NCI-H345 treated with DMSO at 0.1 percent for 48 hours (cell line): ENCODE data around the gene GPAT3.
"Not testable (repeated sequence)": the region's sequence is repeated elsewhere in the genome, so short reads cannot be mapped to it uniquely, and the experiment has no call there.

ENCODE experiments used
- DNase-seq: peaks from one replicate; lab custom pipeline; 2025; ENCODE audit not compliant: unreplicated experiment; lab: John Stamatoyannopoulos, UW

The GPAT3 gene

DNA sequence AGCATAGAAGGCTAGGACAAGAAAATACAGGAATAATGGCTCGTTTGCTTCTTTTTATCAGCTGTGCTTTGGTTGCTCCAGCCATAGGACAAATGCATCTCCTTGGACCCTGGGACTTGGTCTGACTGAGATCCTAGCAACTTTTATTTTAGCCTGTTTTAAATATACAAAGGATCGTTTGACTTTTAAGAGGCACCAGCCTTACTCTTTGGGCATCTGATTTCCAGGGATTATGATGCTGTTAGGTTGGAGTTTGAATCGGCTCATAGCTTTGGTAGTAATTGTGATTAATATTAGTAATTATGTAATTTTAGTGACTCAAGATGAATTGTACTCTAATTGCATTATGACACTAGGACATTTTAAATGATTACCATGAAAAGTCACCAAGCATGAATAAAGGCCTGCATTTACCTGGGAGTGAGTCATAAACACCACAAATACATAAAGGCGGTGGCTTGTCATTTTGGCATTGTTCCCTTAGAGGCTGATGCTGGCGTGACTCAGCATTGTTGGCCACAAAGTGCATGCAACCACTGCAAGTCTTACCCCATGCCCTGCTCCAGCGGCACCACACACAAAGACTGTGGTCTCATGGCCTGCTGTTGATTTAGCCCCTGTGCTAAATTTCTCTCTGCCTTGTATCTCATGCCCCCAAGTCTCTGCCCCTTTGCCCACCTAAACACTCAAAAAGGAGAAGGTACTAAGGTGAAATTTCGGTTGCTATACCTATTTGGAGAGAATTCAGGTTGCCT, 12.4 kb downstream of the GPAT3 start:
- peak; percentile 7 for DNase-seq

DNA sequence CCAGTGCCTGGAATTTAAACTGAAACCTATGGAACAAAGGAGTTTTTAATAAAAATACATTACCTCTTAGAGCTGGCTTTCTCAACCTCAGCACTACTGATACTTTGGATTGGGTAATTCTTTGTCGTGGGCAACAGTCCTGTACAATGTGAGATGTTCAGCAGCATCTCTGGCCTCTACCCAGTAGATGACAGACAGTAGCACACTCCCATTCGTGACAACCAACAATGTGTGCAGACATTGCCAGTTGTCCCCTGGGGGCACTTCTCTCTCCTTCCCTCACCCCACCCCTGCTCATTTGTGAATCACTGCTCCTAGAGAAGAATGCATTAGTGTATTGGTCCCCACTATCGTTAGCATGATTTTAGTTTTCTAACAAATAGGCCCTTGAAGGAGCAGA, 16.2 kb downstream of the GPAT3 start:
- DNase-seq = no peak

DNA sequence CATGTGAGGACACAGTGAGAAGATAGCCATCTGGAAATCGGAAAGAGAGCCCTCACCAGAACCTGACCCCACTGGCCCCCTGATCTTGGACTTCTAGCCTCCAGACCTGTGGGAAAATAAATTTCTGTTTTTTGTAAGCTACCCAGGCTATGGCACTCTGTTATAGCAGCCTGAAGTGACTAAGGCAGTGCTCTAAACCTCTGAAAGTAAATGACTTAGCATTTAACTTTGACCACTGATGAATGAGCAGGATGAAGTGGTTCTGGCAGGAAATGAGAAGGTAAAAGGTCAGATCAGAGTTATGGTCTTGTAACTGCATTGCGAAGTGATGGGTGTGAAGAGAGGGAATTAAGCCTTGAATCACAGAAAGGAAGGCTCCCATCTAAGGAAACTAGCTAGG, 17.0 kb downstream of the GPAT3 start:
- no peak for DNase-seq

DNA sequence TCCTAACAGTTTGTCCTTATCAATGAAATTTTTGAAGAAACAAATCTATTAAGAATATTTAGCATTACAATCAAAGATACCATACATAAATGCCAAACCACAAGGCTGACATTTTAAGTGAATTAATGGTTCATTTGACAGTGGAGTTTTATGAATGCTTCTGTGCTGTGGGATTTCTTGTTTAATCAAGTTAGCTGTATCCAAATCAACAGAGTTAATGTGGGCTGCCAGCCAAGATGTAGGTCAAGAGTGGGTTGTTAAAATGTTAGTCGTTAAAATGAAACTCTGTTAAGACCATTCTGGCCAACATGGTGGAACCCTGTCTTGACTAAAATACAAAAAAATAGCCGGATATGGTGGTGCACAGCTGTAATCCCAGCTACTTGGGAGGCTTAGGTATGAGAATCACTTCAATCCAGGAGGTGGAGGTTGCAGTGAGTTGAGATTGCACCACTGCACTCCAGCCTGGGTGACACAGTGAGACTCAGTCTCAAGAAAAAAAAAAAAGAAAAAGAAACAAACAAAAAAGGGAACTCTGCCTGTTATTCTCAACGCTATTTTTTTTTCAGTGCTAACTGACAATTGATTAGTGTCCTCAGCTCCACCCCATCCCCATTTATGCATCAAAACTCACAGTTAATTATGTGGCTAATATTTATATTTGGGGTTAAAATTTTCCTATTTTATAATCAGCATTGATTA, 20.2 kb downstream of the GPAT3 start:
- DNase-seq = no peak

GRCh38 chr4:83556816-83557215, 20.9 kb downstream of the GPAT3 start:
- DNase-seq = no peak

GRCh38 chr4:83558059-83558653, 22.2 kb downstream of the GPAT3 start:
- no peak for DNase-seq

DNA sequence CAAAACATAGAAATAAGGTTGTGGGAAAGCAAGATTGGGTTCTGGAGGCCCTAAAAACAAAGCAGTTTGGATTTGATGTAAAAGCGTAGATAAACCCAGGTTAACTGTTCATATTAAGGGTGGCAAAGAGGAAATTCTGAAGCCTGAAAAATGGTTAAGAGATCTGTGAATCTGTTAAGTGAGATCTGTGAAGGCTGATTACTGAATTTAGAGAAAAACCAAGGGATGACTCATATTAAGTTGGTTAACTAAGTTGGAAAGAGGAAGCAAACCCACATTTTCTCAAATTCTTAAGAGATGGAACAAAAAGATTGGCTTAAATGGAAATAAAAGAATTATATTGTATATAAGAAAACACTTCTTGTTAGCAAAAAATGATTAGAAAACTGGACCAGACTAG, 22.8 kb downstream of the GPAT3 start:
- DNase-seq = no peak

DNA sequence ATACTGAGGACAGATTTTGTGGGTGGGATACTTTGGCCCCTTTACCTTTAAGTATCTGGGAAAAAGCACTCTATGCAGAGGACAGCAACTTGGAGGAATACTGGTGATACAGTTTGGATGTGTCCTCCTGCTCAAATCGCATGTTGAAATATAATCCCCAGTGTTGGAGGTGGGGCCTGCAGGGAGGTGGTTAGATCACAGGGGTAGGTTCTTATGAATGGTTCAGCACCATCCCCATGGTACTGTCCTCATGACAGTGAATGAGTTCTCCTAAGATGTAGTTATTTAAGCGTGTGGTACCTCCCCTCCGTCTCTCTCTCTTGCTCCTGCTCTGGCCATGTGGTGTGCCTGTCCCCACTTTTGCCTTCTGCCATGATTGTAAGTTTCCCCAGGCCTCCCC, 24.6 kb downstream of the GPAT3 start:
- DNase-seq = no peak

DNA sequence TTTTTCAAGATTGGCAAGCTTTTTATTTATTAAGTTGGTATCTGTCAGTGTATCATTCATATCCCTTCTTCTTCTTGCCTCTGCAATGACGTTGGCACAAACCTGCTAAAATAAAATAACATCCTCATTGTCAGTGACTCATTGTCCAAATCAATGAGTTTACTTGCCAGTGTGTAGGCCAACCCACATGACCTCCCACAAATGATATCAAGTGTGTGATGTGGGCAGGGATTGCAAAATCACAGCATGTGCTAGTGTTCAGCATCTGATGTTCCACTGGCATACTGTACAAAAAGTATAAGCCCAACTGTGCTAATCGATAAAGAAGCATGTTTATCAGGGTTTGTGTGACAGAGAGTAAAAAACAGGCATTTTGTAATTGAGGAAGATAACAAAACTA, 25.5 kb downstream of the GPAT3 start:
- DNase-seq = no peak

GRCh38 chr4:83563998-83564397, 28.1 kb downstream of the GPAT3 start:
- no peak for DNase-seq

DNA sequence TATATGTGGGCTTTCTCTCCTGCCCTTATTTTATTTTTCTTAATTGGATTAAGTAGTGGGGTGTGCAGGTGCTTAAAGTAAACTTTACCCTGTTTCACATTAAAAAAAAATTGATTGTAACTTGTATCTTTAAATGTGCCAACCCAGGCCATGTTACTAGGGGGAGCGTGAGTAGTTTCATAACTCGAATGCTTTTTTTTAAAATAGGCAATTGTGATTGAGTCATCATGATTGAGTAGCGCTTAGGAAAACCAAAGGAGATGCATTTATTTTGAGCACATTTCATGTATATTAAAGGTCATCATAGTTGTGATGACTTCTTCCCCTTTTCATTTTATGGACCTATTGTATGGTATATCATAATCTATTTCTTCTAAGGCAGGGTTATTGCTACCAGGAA, 32.2 kb downstream of the GPAT3 start:
- no peak for DNase-seq

- DNase-seq = no peak
Measured at GRCh38 chr4:83569429-83569828, 33.5 kb downstream of the GPAT3 start.

DNA sequence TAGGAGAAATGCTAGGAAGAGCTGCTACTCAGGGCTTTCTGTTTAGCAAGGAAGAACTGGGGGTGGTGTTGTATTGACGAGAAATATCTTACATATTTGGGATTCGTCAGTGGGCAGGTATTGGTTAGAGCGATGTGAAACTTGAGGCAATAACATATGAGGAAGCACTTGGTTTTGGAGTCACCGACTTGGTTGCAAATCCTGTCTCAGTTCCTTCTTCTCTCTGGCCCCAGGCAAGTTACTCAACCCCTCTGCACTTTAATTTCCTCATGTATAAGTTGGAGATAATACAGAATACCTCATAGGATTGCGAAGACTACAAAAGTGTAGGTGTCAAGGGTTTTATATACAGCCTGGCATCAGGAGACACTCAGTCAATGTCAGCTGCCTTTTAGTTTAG, 34.1 kb downstream of the GPAT3 start:
- no peak for DNase-seq

- DNase-seq = no peak
Measured at GRCh38 chr4:83572848-83573247, 36.9 kb downstream of the GPAT3 start.

DNA sequence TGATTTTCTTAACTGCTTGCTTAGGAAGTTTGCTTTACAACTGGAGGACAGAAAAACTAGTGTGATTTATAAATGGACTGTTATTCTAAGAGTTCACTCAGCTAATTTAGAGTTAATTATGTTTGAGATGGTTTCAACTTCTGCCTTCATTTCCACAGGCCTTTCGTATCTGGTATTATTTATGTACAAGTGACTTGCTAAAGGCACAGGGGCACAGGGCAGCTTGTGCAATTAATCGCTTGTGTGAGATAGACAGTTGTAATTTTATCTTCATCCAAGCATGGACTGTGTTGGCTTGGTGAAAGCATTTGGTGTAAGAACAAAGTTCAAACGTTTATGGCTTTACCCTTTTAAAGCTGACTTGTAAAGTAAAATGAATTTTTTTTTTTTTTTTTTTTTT, 38.3 kb downstream of the GPAT3 start:
- no peak for DNase-seq

DNA sequence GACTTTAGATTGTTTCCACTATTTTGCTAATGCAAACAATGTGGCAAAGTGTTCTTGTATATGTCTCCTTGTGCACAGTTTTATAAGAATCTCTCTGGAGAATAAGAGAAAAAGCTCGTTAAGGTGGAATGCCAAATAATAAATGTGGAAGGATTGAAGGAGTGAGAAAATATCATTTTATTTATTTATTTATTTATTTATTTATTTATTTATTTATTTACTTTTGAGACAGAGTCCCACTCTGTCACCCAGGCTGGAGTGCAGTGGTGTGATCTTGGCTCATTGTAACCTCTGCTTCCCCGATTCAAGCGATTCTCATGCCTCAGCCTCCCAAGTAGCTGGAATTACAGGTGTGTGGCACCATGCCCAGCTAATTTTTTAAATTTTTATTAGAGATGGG, 40.3 kb downstream of the GPAT3 start:
- DNase-seq = not testable (repeated sequence)

GRCh38 chr4:83581411-83582288, 45.7 kb downstream of the GPAT3 start:
- no peak for DNase-seq

DNA sequence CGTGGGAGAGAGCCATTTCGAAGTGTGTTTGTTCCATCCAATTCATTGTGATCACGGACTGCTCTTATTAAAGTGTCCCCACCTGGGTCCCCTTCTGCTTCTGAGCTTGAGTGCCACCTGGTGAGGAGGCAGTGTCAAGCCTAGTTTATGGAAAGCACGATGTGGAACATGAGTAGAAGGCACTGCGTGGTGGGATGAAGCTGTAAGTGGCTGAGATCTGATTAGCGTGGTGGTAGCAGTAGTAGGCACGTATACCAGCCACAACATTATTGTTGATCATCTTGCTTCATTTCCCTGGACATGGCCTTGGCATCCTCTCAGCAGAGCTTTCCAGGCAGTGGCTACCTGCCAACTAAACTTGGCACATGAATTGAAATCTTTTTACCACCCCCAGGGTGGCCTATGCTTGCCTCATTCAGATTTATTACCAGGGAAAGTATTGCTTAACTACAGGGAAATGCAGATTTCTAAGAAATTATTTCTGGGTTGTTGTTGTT, 46.4 kb downstream of the GPAT3 start:
- DNase-seq = peak; percentile 29

DNA sequence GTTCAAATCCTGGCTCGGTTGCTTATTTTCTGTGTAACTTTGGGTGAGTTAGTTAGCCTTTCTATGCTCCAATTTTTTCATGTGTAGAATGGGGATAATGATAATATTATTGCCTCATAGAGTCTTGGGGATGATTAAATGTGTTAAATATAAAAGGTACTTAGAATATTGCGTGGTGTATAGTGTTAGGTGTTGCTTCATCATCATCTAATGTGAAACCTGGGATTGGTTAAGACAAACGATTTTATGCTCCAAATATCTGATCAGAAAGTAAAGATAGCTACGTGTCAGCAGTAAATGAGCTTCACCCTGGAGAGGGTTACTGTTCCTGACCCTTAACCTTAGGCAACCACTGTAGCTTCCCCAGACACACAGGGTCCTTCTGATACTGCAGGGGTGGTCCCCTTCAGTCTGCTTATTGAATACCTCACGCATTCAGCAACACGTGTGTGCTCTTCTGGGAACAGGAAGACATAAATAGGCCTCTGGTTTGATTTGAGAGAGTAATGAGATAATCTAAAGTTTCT, 50.1 kb downstream of the GPAT3 start:
- no peak for DNase-seq

DNA sequence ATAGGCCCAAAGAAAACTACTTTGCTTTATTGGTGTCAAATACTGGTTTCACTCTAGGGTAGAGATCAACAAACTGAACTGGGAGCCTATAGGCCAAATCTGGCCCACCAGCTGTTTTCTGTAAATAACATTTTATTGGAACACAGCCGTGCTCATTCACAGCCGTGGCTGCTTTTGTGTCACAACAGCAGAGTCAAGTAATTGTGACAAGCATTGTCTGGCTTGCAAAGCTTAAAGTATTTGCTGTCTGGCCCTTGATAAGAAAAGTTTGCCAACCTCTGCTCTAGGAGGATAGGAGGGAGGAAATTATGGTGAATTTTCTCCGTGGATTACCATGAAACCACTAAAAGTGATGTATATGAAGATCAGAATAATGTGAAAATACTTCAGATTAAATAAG, 53.4 kb downstream of the GPAT3 start:
- DNase-seq = peak; percentile 34

GRCh38 chr4:83591056-83591455, 55.1 kb downstream of the GPAT3 start:
- no peak for DNase-seq
